Ovary (tissue), 9 donors: ENCODE data around the gene ZNF23. TPM values are rescaled to one million over a fixed set of nuclear protein-coding genes. Genes with fewer than 3 reads are reported as not detected.

Experiments used
- DNase-seq, 5 donors: peaks; one replicate each; pipeline ENCODE4 v3.0.0-alpha.2; 2019 to 2020
- H3K27ac ChIP-seq, 2 donors: fragments of 200-600 bp; one replicate each; pipeline versions ENCODE4 v1.5.1 to v1.8.0; 2019 to 2022
- H3K27me3 ChIP-seq: fragments of 200-600 bp; one replicate; pipeline ENCODE4 v1.8.0; 2022
- H3K36me3 ChIP-seq: fragments of 200-600 bp; sonication (generic); one replicate; pipeline ENCODE4 v1.5.1; 2019
- H3K4me1 ChIP-seq: one replicate; pipeline ENCODE4 v1.8.1; 2013; ENCODE audit warnings: mild to moderate bottlenecking, moderate library complexity; ENCODE audit not compliant: insufficient read depth
- H3K4me3 ChIP-seq: fragments of 200-600 bp; sonication (generic); one replicate; pipeline ENCODE4 v1.5.1; 2017
- H3K9me3 ChIP-seq, 2 donors: fragments of 200-600 bp in 1 of 2; sonication (generic) in 1 of 2; one replicate each; pipeline versions ENCODE4 v1.5.1 to v1.8.1; 2013 to 2019; ENCODE audit warnings: mild to moderate bottlenecking in 1 of 2, moderate library complexity in 1 of 2
- EP300 ChIP-seq: sonication (generic); formaldehyde crosslinking; IDR thresholded peaks from one replicate; pipeline ENCODE4 v1.6.1; 2017; ENCODE audit warnings: antibody characterized with exemption
- POLR2A ChIP-seq: fragments of 450-650 bp; IDR thresholded peaks from one replicate; pipeline ENCODE4 v1.6.1; 2017; ENCODE audit warnings: antibody characterized with exemption, mild to moderate bottlenecking, moderate library complexity
- WGBS, 3 donors: extraction: QIAGEN DNeasy Blood & Tissue Kit in 1 of 3; methylation state at CpG; one replicate each; pipeline versions ENCODE4 v1.1.5 to v1.1.7; 2013 to 2017; 5-methylcytosine and 5-hydroxymethylcytosine counted together
- intact Hi-C, 4 donors: fragments of 100-400 bp; cut with DNase I; formaldehyde crosslinking; loops; one replicate each; pipeline versions ENCODE4 v1.11.0 to v1.15.1; 2022 to 2023
- polyA plus RNA-seq, 2 donors: library from polyadenylated mRNA; stranded (reverse); fragments of 200-250 nt in 1 of 2; fragments of 350-450 nt in 1 of 2; fragmentation: Illumina TruSeq in 1 of 2; extraction: RNeasy Lipid Tissue Mini Kit (QIAGEN cat#74804) in 1 of 2; gene quantifications; one replicate each; pipeline ENCODE4 v1.2.3, GENCODE V29; 2013 to 2014
- total RNA-seq, 7 donors: library from RNA; depleted of rRNA in 2 of 7; stranded (reverse); fragments of >200 nt in 2 of 7; fragmentation: NEBNext Ultra II Directional in 3 of 7; extraction: Animal tissue kit (Norgen Biotek cat#: 25700) in 3 of 7; gene quantifications; one replicate each; pipeline versions ENCODE4 v1.1.0 to v1.2.4, GENCODE V29; 2016 to 2023
- TF ChIP-seq, protein P1 (sequence below), 3 donors: fragments of 450-650 bp in 2 of 3; fragments of 200-600 bp in 1 of 3; IDR thresholded peaks; one replicate each; pipeline versions ENCODE4 v1.5.1 to v1.8.0; 2016 to 2022; ENCODE audit warnings: antibody characterized with exemption in 3 of 3, mild to moderate bottlenecking in 1 of 3
- donor health status: DM: no; HTN: no; CAD: no; lungs with moderate emphysema.
- donor health status: DM: no; HTN: no; CAD: no.
- donor health status: Bipolar disorder and iron deficiency.
- donor health status: DM: yes; HTN: yes; CAD: no.
- donor health status: DM: no; HTN: no; CAD: no.
- donor health status: DM: yes; HTN: yes; CAD: no.

ZNF23 gene
- total and polyA plus RNA-seq, 9 donors = 5.4 to 10.8 (median 8.9) TPM

DNA sequence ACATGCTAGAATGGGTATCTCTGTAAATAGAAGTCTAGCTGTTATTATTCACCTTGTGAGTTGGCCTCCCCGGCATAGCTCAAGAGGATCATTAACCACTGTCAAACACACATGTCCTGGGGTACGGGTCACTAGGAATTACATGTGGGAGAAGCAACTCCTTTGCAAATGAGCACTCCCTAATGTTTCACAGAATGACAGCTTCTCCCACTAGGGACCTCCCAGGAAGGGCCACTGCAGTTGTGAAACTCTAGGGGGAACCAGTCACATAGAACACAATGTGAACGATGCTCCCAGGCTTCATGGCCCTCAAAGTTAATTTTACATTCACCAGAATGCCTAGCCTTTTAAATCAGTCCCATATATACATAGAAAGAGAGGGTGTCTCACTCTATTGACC is 39.5 kb upstream of the ZNF23 start:
- no peaks in the 10 kb centered on the region for H3K36me3 ChIP-seq
- no peak for TF ChIP-seq EP300
- no peak for TF ChIP-seq POLR2A
- H3K27me3 ChIP-seq = no peaks in the 10 kb centered on the region
- no peaks in the 10 kb centered on the region for H3K4me1 ChIP-seq
- DNase-seq = no peak
- no peaks in the 10 kb centered on the region for H3K9me3 ChIP-seq
- no peak overlapping the region for H3K4me3 ChIP-seq
- intact Hi-C loops = loop anchor here in 2 of 4 donors (5.0 kb wide), 1 partner anchor 89 kb away; no protein-coding TSS in a partner anchor
- no peak overlapping the region for H3K27ac ChIP-seq
- WGBS, 3 donors = 35 to 55% (median 44%) methylated on average over 3 of the region's 3 CpGs

DNA sequence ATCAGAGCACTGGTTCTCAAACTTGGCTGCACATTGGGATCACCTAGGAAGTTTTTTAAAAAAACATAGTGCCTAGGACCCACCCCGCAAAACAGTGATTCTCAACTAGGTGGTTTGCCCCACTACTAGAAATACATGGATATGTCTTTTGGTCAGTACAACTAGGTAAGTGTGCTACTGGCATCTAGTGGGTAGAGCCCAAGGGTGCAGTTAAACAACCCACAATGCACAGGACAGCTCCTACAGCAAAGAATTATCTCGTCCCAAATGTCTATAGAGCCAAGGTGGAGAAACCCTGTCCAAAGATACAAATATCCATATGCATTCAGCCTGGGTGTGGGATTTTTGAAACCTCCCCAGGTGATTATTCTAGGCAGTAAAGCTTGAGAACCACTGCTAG is 38.9 kb upstream of the ZNF23 start:
- 74 to 83% (median 77%) methylated on average over 2 of the region's 2 CpGs for WGBS, 3 donors
- intact Hi-C loops = loop anchor here in 2 of 4 donors (5.0 kb wide), 1 partner anchor 89 kb away; no protein-coding TSS in a partner anchor
- Histone ChIP-seq H3K4me1 (no peaks in the 10 kb centered on the region), H3K36me3 (no peaks in the 10 kb centered on the region), H3K9me3 (no peaks in the 10 kb centered on the region), H3K27me3 (no peaks in the 10 kb centered on the region), H3K4me3 (no peak overlapping the region), H3K27ac (no peak overlapping the region)
- TF ChIP-seq EP300 (no peak), POLR2A (no peak)
- TF ChIP-seq, protein P1, sequence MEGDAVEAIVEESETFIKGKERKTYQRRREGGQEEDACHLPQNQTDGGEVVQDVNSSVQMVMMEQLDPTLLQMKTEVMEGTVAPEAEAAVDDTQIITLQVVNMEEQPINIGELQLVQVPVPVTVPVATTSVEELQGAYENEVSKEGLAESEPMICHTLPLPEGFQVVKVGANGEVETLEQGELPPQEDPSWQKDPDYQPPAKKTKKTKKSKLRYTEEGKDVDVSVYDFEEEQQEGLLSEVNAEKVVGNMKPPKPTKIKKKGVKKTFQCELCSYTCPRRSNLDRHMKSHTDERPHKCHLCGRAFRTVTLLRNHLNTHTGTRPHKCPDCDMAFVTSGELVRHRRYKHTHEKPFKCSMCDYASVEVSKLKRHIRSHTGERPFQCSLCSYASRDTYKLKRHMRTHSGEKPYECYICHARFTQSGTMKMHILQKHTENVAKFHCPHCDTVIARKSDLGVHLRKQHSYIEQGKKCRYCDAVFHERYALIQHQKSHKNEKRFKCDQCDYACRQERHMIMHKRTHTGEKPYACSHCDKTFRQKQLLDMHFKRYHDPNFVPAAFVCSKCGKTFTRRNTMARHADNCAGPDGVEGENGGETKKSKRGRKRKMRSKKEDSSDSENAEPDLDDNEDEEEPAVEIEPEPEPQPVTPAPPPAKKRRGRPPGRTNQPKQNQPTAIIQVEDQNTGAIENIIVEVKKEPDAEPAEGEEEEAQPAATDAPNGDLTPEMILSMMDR (IDR thresholded peaks at IDR 0.05) = no peak
- DNase-seq = no peak

DNA sequence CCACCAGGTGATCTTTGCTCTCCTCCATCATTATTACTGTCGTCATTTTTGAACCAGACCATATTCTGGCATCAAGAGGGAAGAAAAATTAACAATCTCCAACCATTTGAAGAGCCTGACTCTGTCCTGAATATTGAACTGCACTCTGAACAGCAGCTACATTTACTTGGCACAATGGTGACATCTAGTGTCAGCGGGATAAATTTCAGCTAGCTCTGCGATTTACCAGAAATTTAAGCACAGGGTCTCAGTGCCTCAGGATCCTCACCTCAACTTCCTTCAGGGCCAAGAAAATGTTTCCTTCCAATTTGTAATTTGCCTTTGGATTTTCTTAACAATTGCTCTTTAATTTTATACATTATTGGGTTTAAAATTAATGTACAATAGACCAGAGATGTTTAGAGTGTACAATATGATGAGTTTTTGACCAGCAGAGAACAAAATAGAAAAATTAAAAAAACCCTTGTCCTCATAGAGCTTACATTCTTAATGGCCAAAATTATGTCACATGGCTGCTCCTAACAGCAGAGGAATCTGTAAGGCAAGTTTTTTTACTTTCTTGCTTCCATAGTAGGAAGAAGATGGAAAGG is 37.8 kb upstream of the ZNF23 start:
- H3K36me3 ChIP-seq = no peaks in the 10 kb centered on the region
- H3K4me1 ChIP-seq = no peaks in the 10 kb centered on the region
- no peaks in the 10 kb centered on the region for H3K27me3 ChIP-seq
- H3K27ac ChIP-seq = no peak overlapping the region
- TF ChIP-seq, protein P1 (IDR thresholded peaks at IDR 0.05) = peak in 2 of 3 donors; percentile 42 to 45
- no peak for TF ChIP-seq POLR2A
- intact Hi-C loops = loop anchor here in 2 of 4 donors (5.0 kb wide), 1 partner anchor 88 kb away; no protein-coding TSS in a partner anchor
- DNase-seq = peak in 1 of 5 donors; percentile 31
- no peaks in the 10 kb centered on the region for H3K9me3 ChIP-seq
- 0 to 3% (median 1%) methylated on average over 3 of the region's 3 CpGs for WGBS, 3 donors
- no peak overlapping the region for H3K4me3 ChIP-seq

DNA sequence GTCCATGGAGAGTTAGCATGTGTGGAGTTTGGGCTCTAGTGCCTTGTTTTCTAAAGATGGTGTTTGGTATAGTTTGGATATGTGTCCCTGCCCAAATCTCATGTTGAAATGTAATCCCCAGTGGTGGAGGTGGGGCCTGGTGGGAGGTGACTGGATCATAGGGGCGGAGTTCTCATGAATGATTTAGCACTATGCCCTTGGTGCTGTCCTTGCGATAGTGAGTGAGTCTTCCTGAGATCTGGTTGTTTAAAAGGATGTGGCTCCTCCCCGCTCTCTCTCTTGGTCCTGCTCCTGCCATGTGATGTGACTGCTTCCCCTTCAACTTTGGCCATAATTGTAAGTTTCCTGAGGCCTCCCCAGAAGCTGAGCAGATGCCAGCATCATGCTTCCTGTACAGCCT is 36.0 kb upstream of the ZNF23 start:
- TF ChIP-seq POLR2A (no peak), EP300 (no peak)
- TF ChIP-seq, protein P1 (IDR thresholded peaks at IDR 0.05) = no peak
- Histone ChIP-seq H3K36me3 (no peaks in the 10 kb centered on the region), H3K27me3 (no peaks in the 10 kb centered on the region), H3K27ac (no peak overlapping the region), H3K9me3 (no peaks in the 10 kb centered on the region), H3K4me1 (no peaks in the 10 kb centered on the region), H3K4me3 (no peak overlapping the region)
- intact Hi-C loops = no loop called here
- DNase-seq = no peak
- whole genome bisulfite sequencing, 3 donors = 72 to 84% (median 79%) methylated on average over 3 of the region's 3 CpGs

DNA sequence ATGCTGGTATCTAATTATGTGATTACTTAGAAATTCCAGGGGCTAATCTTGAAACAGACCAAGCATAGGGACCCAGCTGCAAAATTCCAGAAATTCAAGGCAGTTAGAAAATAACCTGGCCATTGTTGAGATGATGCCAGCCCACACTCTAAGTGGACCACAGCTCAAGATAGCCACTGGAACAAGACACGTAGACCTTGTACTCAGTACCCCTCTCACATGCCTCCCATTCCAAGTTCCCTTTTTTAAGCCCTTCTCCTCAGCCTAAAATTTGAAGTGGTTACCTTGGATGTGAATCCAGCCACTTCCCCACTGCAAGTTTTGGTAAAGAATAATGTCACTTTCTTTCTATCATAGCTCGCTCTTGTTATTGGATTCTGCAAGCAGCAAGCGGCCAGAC is 31.2 kb upstream of the ZNF23 start:
- intact Hi-C loops = no loop called here
- no peaks in the 10 kb centered on the region for H3K4me1 ChIP-seq
- H3K9me3 ChIP-seq = no peaks in the 10 kb centered on the region
- H3K27me3 ChIP-seq = no peaks in the 10 kb centered on the region
- no peaks in the 10 kb centered on the region for H3K36me3 ChIP-seq
- WGBS, 3 donors = 64 to 80% (median 66%) methylated on average over 3 of the region's 3 CpGs
- no peak overlapping the region for H3K27ac ChIP-seq
- H3K4me3 ChIP-seq = no peak overlapping the region
- TF ChIP-seq POLR2A (no peak), EP300 (no peak)
- TF ChIP-seq, protein P1 (IDR thresholded peaks at IDR 0.05) = no peak
- DNase-seq = no peak
